ENCODE results near the gene ETV7.

ETV7 gene

GRCh38 chr6:36319436-36319762 lies 68.1 kb downstream of the ETV7 start:
- H3K9ac ChIP-seq (ENCODE audit: low read depth, low read length): no peak overlapping the region
- no peak for DNase-seq

GRCh38 chr6:36318690-36319435 lies 68.6 kb downstream of the ETV7 start:
- peaks cover 28% of the 10 kb centered on the region for H3K27me3 ChIP-seq (ENCODE audit: insufficient read depth, low read length, poor library complexity)
- no peaks in the 10 kb centered on the region for H3K4me1 ChIP-seq (ENCODE audit: insufficient read depth, low read length)
- H3K79me2 ChIP-seq (ENCODE audit: insufficient read depth, low read length): no peaks in the 10 kb centered on the region
- H4K20me1 ChIP-seq (ENCODE audit: insufficient read depth, low read length): peaks cover 4% of the 10 kb centered on the region; the same call in 1 of the 2 replicates
- H3K9me3 ChIP-seq (ENCODE audit: insufficient read depth, low read length, severe bottlenecking): no peaks in the 10 kb centered on the region
- H3K9ac ChIP-seq (ENCODE audit: low read depth, low read length): no peak overlapping the region
- no peak for DNase-seq
- no peaks in the 10 kb centered on the region for H3K36me3 ChIP-seq (ENCODE audit: insufficient read depth, low read length)
- H2AFZ ChIP-seq (ENCODE audit: low read depth, low read length): no peak overlapping the region
- TF ChIP-seq, protein P1, sequence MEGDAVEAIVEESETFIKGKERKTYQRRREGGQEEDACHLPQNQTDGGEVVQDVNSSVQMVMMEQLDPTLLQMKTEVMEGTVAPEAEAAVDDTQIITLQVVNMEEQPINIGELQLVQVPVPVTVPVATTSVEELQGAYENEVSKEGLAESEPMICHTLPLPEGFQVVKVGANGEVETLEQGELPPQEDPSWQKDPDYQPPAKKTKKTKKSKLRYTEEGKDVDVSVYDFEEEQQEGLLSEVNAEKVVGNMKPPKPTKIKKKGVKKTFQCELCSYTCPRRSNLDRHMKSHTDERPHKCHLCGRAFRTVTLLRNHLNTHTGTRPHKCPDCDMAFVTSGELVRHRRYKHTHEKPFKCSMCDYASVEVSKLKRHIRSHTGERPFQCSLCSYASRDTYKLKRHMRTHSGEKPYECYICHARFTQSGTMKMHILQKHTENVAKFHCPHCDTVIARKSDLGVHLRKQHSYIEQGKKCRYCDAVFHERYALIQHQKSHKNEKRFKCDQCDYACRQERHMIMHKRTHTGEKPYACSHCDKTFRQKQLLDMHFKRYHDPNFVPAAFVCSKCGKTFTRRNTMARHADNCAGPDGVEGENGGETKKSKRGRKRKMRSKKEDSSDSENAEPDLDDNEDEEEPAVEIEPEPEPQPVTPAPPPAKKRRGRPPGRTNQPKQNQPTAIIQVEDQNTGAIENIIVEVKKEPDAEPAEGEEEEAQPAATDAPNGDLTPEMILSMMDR (IDR thresholded peaks at IDR 0.05; ENCODE audit: borderline replicate concordance, extremely low read depth, low read length, poor library complexity, severe bottlenecking): no peak
- no peak for TF ChIP-seq EZH2 (IDR thresholded peaks at IDR 0.05; ENCODE audit: borderline replicate concordance, low read depth, low read length, severe bottlenecking)
- no peak overlapping the region for H3K4me3 ChIP-seq (ENCODE audit: low read depth in 1 of 2, low read length in 2 of 2)
- H3K27ac ChIP-seq (ENCODE audit: low read length): no peak overlapping the region
- H3K4me2 ChIP-seq (ENCODE audit: insufficient read depth, low read length): no peak overlapping the region
- no peak for ATAC-seq (ENCODE audit: insufficient read depth, low read depth)

More at GRCh38 chr6:36319436-36319762, 68.1 kb downstream of the ETV7 start:
- no peak for ATAC-seq (ENCODE audit: insufficient read depth, low read depth)
- no peak for TF ChIP-seq EZH2 (IDR thresholded peaks at IDR 0.05; ENCODE audit: borderline replicate concordance, low read depth, low read length, severe bottlenecking)
- TF ChIP-seq, protein P1 (IDR thresholded peaks at IDR 0.05; ENCODE audit: borderline replicate concordance, extremely low read depth, low read length, poor library complexity, severe bottlenecking): no peak
- Histone ChIP-seq H3K4me3 (ENCODE audit: low read depth in 1 of 2, low read length in 2 of 2) (no peak overlapping the region), H3K27me3 (ENCODE audit: insufficient read depth, low read length, poor library complexity) (peaks cover 28% of the 10 kb centered on the region), H3K4me2 (ENCODE audit: insufficient read depth, low read length) (no peak overlapping the region), H3K36me3 (ENCODE audit: insufficient read depth, low read length) (no peaks in the 10 kb centered on the region), H3K79me2 (ENCODE audit: insufficient read depth, low read length) (no peaks in the 10 kb centered on the region), H4K20me1 (ENCODE audit: insufficient read depth, low read length) (peaks cover 4% of the 10 kb centered on the region; the same call in 1 of the 2 replicates), H2AFZ (ENCODE audit: low read depth, low read length) (no peak overlapping the region), H3K27ac (ENCODE audit: low read length) (no peak overlapping the region), H3K4me1 (ENCODE audit: insufficient read depth, low read length) (no peaks in the 10 kb centered on the region), H3K9me3 (ENCODE audit: insufficient read depth, low read length, severe bottlenecking) (no peaks in the 10 kb centered on the region)

DNA sequence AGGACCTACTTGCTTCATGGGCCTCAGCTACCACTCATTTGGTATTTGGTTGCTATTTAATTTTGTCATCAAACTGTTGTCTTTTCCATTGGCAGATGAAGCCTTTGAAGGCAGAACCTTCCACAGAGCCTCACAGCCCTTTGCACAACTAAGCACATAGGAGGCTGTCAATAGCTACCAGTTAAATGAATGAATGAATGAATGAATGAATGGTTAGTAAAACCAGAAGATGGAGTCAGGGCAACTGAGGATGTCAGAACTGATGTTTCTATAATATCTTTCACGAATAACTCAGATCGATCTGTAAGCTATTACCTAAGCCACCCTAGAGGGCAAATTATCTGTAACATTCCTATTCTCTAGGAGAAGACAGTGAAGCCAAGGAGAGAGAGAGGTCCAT lies 69.8 kb downstream of the ETV7 start:
- H3K36me3 ChIP-seq (ENCODE audit: insufficient read depth, low read length): no peaks in the 10 kb centered on the region
- H3K79me2 ChIP-seq (ENCODE audit: insufficient read depth, low read length): no peaks in the 10 kb centered on the region
- no peak overlapping the region for H3K9ac ChIP-seq (ENCODE audit: low read depth, low read length)
- H3K4me3 ChIP-seq (ENCODE audit: low read depth in 1 of 2, low read length in 2 of 2): no peak overlapping the region
- no peak overlapping the region for H3K4me2 ChIP-seq (ENCODE audit: insufficient read depth, low read length)
- ATAC-seq (ENCODE audit: insufficient read depth, low read depth): no peak
- H3K9me3 ChIP-seq (ENCODE audit: insufficient read depth, low read length, severe bottlenecking): no peaks in the 10 kb centered on the region
- no peaks in the 10 kb centered on the region for H3K4me1 ChIP-seq (ENCODE audit: insufficient read depth, low read length)
- no peak for DNase-seq
- H2AFZ ChIP-seq (ENCODE audit: low read depth, low read length): no peak overlapping the region
- H3K27ac ChIP-seq (ENCODE audit: low read length): no peak overlapping the region
- TF ChIP-seq, protein P1 (IDR thresholded peaks at IDR 0.05; ENCODE audit: borderline replicate concordance, extremely low read depth, low read length, poor library complexity, severe bottlenecking): no peak
- peaks cover 28% of the 10 kb centered on the region for H3K27me3 ChIP-seq (ENCODE audit: insufficient read depth, low read length, poor library complexity)
- peaks cover 3% of the 10 kb centered on the region; the same call in 1 of the 2 replicates for H4K20me1 ChIP-seq (ENCODE audit: insufficient read depth, low read length)

Data from DND-41 (cell line).